ENCODE data around the gene AP3S2. TPM values are rescaled to one million over a fixed set of nuclear protein-coding genes. Genes with fewer than 3 reads are reported as not detected.
A peak's percentile ranks its signal among the peaks of the same experiment; 100 is the strongest.

AP3S2 gene
- total and polyA plus RNA-seq, 2 of the 13 experiments (the other 11 are each of a cell fraction or from before 2014, with no cell fraction given): 17.6 to 44.4 TPM

- TF ChIP-seq THAP9 (CRISPR knock-in tag; IDR thresholded peaks at IDR 0.05; ENCODE audit: borderline replicate concordance): peak; percentile 37; the same call in 1 of the 2 replicates
- TF ChIP-seq ZBTB25 (CRISPR knock-in tag; IDR thresholded peaks at IDR 0.05): no peak
- TF ChIP-seq PHF8 (CRISPR knock-in tag; IDR thresholded peaks at IDR 0.05): 0 out of 2 replicates have a peak, but pooled peaks have one; percentile 6
- TF ChIP-seq PLSCR1 (CRISPR knock-in tag; IDR thresholded peaks at IDR 0.05; ENCODE audit: borderline replicate concordance): no peak
- 0 out of 2 replicates have a peak, but pooled peaks have one; percentile 80 for TF ChIP-seq ZNF546 (CRISPR knock-in tag; conservative IDR thresholded peaks at IDR 0.05)
- TF ChIP-seq ZFP82 (CRISPR knock-in tag; IDR thresholded peaks at IDR 0.05; ENCODE audit: borderline replicate concordance): no peak
- TF ChIP-seq BRF2 (CRISPR knock-in tag; IDR thresholded peaks at IDR 0.05): no peak
- no peak for TF ChIP-seq ZMYM2 (CRISPR knock-in tag; IDR thresholded peaks at IDR 0.05)
Measured at GRCh38 chr15:89813381-89814111, 80.2 kb downstream of the AP3S2 start (continued).

All from HepG2 (cell line).